H1 (cell line): ENCODE measurements around the gene LMX1B. TPM values are rescaled to one million over a fixed set of nuclear protein-coding genes. Genes with fewer than 3 reads are reported as not detected.

Experiments used
- CTCF ChIA-PET: fragments of 300-600 bp; sonication (Branson Sonifier 250); formaldehyde crosslinking; loops from one replicate; lab custom pipeline; 2021; ENCODE audit not compliant: partially characterized antibody; lab: Charles Lee
- POLR2A ChIA-PET: fragments of 300-600 bp; sonication (Branson Sonifier 250); formaldehyde crosslinking; loops from one replicate; lab custom pipeline; 2021; ENCODE audit warnings: inconsistent platforms; ENCODE audit not compliant: partially characterized antibody; lab: Charles Lee
- DNase-seq, 2 experiments: peaks; one replicate each; pipeline versions ENCODE4 v3.0.0 to v3.0.0-alpha.2; 2010 to 2022; ENCODE audit warnings: low spot score in 2 of 2, low read depth in 1 of 2, mixed read lengths in 1 of 2
- FAIRE-seq: peaks from 2 replicates; lab custom pipeline; 2011; peaks lifted over from hg19 to GRCh38; lab: Jason Lieb, UNC
- H2AFZ ChIP-seq: 2 replicates; pipeline ENCODE4 v1.8.1; 2012; ENCODE audit warnings: low read length, inconsistent platforms
- H2AK5ac ChIP-seq: 2 replicates; pipeline ENCODE4 v1.6.1; 2013; ENCODE audit warnings: low read depth, low read length
- H2BK120ac ChIP-seq: replicated peaks from 2 replicates; pipeline ENCODE3; 2013; ENCODE audit warnings: low read depth, low read length, inconsistent platforms
- H2BK12ac ChIP-seq: 2 replicates; pipeline ENCODE4 v1.6.1; 2013; ENCODE audit warnings: low read depth, low read length
- H2BK15ac ChIP-seq: 2 replicates; pipeline ENCODE4 v1.6.1; 2013; ENCODE audit warnings: low read length
- H2BK20ac ChIP-seq: 2 replicates; pipeline ENCODE4 v1.6.1; 2013; ENCODE audit warnings: low read length
- H2BK5ac ChIP-seq: 2 replicates; pipeline ENCODE4 v1.6.1; 2013; ENCODE audit warnings: low read depth, low read length
- H3K14ac ChIP-seq: 2 replicates; pipeline ENCODE4 v1.6.1; 2013; ENCODE audit warnings: inconsistent platforms; ENCODE audit not compliant: insufficient read length
- H3K18ac ChIP-seq: 2 replicates; pipeline ENCODE4 v1.6.1; 2013; ENCODE audit warnings: low read length; ENCODE audit errors: extremely low read depth
- H3K23ac ChIP-seq: 2 replicates; pipeline ENCODE4 v1.6.1; 2013; ENCODE audit warnings: inconsistent platforms; ENCODE audit not compliant: insufficient read length
- H3K23me2 ChIP-seq: 2 replicates; pipeline ENCODE4 v1.6.1; 2013; ENCODE audit warnings: low read depth, low read length
- H3K27ac ChIP-seq: 2 replicates; pipeline ENCODE4 v1.6.1; 2011; ENCODE audit warnings: low read depth, low read length, inconsistent platforms
- H3K27me3 ChIP-seq, 4 experiments: replicated peaks in 1 of 4; 1 replicate in 1 of 4; 2 replicates in 3 of 4; pipeline versions ENCODE4 v1.6.1 to v1.8.1; 2011 to 2013; ENCODE audit warnings: low read length in 3 of 4, mild to moderate bottlenecking in 3 of 4, inconsistent platforms in 2 of 4, mixed read lengths in 2 of 4, moderate library complexity in 1 of 4; ENCODE audit not compliant: control insufficient read depth in 3 of 4, insufficient read depth in 3 of 4; ENCODE audit errors: extremely low read depth in 1 of 4
- H3K36me3 ChIP-seq, 4 experiments: 2 replicates each; pipeline versions ENCODE4 v1.6.1 to v1.8.1; 2011 to 2013; ENCODE audit warnings: mild to moderate bottlenecking in 4 of 4, low read length in 3 of 4, moderate library complexity in 2 of 4, control low read depth in 1 of 4, inconsistent platforms in 1 of 4; ENCODE audit not compliant: insufficient read depth in 4 of 4, control insufficient read depth in 2 of 4
- H3K4ac ChIP-seq: replicated peaks from 2 replicates; pipeline ENCODE3; 2013; ENCODE audit warnings: low read length, low read depth, mixed read lengths, inconsistent platforms; ENCODE audit not compliant: insufficient read length
- H3K4me1 ChIP-seq, 4 experiments: replicated peaks in 1 of 4; 1 replicate in 1 of 4; 2 replicates in 3 of 4; pipeline versions ENCODE4 v1.6.1 to v1.8.1; 2011 to 2013; ENCODE audit warnings: low read length in 3 of 4, inconsistent platforms in 2 of 4, mixed read lengths in 1 of 4; ENCODE audit not compliant: insufficient read depth in 4 of 4, control insufficient read depth in 3 of 4
- H3K4me2 ChIP-seq, 2 experiments: 2 replicates each; pipeline versions ENCODE4 v1.6.1 to v1.8.1; 2011 to 2013; ENCODE audit warnings: low read depth in 2 of 2, low read length in 2 of 2, control low read depth in 1 of 2, inconsistent platforms in 1 of 2, mild to moderate bottlenecking in 1 of 2; ENCODE audit not compliant: insufficient read depth in 1 of 2
- H3K4me3 ChIP-seq, 4 experiments: fragments of 200-600, 300-600 bp in 1 of 4; sonication (generic), shearing (Covaris generic), sonication (Bioruptor Twin) in 1 of 4; 2 replicates each; pipeline versions ENCODE4 v1.5.1 to v1.8.1; 2011 to 2016; ENCODE audit warnings: low read length in 4 of 4, low read depth in 3 of 4, control low read depth in 2 of 4, inconsistent platforms in 2 of 4, mild to moderate bottlenecking in 2 of 4, mixed read lengths in 1 of 4, moderate library complexity in 1 of 4; ENCODE audit not compliant: insufficient read depth in 2 of 4; ENCODE audit errors: extremely low read depth in 1 of 4
- H3K56ac ChIP-seq: replicated peaks from 2 replicates; pipeline ENCODE3; 2013; ENCODE audit warnings: low read depth, mild to moderate bottlenecking, mixed read lengths, low read length, inconsistent platforms; ENCODE audit not compliant: insufficient read length
- H3K79me1 ChIP-seq: 2 replicates; pipeline ENCODE4 v1.6.1; 2013; ENCODE audit warnings: low read depth, low read length, control low read depth
- H3K79me2 ChIP-seq, 2 experiments: 2 replicates each; pipeline versions ENCODE4 v1.6.1 to v1.8.1; 2012 to 2013; ENCODE audit warnings: low read length in 2 of 2, mild to moderate bottlenecking in 2 of 2, inconsistent platforms in 1 of 2; ENCODE audit not compliant: insufficient read depth in 2 of 2, control insufficient read depth in 1 of 2
- H3K9ac ChIP-seq, 4 experiments: replicated peaks in 1 of 4; 1 replicate in 1 of 4; 2 replicates in 3 of 4; pipeline versions ENCODE4 v1.6.1 to v1.8.1; 2011 to 2013; ENCODE audit warnings: low read depth in 3 of 4, low read length in 3 of 4, control low read depth in 2 of 4, mild to moderate bottlenecking in 2 of 4, moderate library complexity in 2 of 4, inconsistent platforms in 1 of 4; ENCODE audit errors: extremely low read depth in 1 of 4
- H3K9me3 ChIP-seq, 2 experiments: 2 replicates each; pipeline versions ENCODE4 v1.6.1 to v1.8.1; 2012 to 2013; ENCODE audit warnings: mild to moderate bottlenecking in 2 of 2, moderate library complexity in 2 of 2, control low read depth in 1 of 2, inconsistent platforms in 1 of 2, low read depth in 1 of 2, low read length in 1 of 2, mixed read lengths in 1 of 2; ENCODE audit not compliant: insufficient read depth in 2 of 2
- H4K20me1 ChIP-seq, 2 experiments: replicated peaks in 1 of 2; 2 replicates each; pipeline versions ENCODE3 to v1.8.1; 2011 to 2013; ENCODE audit warnings: inconsistent platforms in 2 of 2, low read length in 2 of 2, mild to moderate bottlenecking in 1 of 2; ENCODE audit not compliant: insufficient read depth in 2 of 2, control insufficient read depth in 1 of 2
- H4K5ac ChIP-seq: 2 replicates; pipeline ENCODE4 v1.6.1; 2013; ENCODE audit warnings: low read length, low read depth, mixed read lengths, inconsistent platforms; ENCODE audit not compliant: insufficient read length
- H4K8ac ChIP-seq: 2 replicates; pipeline ENCODE4 v1.8.0; 2013; ENCODE audit warnings: mild to moderate bottlenecking, moderate library complexity, low read length, inconsistent platforms; ENCODE audit not compliant: insufficient read depth; ENCODE audit errors: extremely low read depth
- H4K91ac ChIP-seq: replicated peaks from 2 replicates; pipeline ENCODE3; 2013; ENCODE audit warnings: low read length, mixed read lengths, inconsistent platforms; ENCODE audit not compliant: insufficient read length
- BCL11A ChIP-seq, 2 experiments: IDR thresholded peaks; one replicate each; pipeline ENCODE4 v1.6.1; 2011; ENCODE audit warnings: low read depth in 2 of 2, low read length in 2 of 2, mild to moderate bottlenecking in 2 of 2
- CHD1 ChIP-seq: IDR thresholded peaks from 2 replicates; pipeline ENCODE4 v1.6.1; 2012; ENCODE audit warnings: low read depth, low read length, improper control_type of control experiment
- EGR1 ChIP-seq: IDR thresholded peaks from 2 replicates; pipeline ENCODE4 v1.6.1; 2011; ENCODE audit warnings: low read depth, low read length, borderline replicate concordance
- GTF2F1 ChIP-seq: IDR thresholded peaks from 2 replicates; pipeline ENCODE4 v1.6.1; 2012; ENCODE audit warnings: low read depth, low read length, improper control_type of control experiment, borderline replicate concordance
- RBBP5 ChIP-seq: IDR thresholded peaks from 2 replicates; pipeline ENCODE4 v1.7.1; 2012; ENCODE audit warnings: low read depth, mild to moderate bottlenecking, inconsistent platforms, low read length, moderate library complexity, borderline replicate concordance
- SIN3A ChIP-seq, 2 experiments: IDR thresholded peaks in 1 of 2; conservative IDR thresholded peaks in 1 of 2; 2 replicates each; pipeline ENCODE4 v1.6.1; 2011 to 2012; ENCODE audit warnings: low read length in 2 of 2, improper control_type of control experiment in 1 of 2, low read depth in 1 of 2, mild to moderate bottlenecking in 1 of 2
- SIX5 ChIP-seq: IDR thresholded peaks from 2 replicates; pipeline ENCODE4 v1.6.1; 2011; ENCODE audit warnings: mild to moderate bottlenecking, low read depth, low read length
- SP2 ChIP-seq: IDR thresholded peaks from 2 replicates; pipeline ENCODE4 v1.6.1; 2012; ENCODE audit warnings: mild to moderate bottlenecking, low read length, inconsistent platforms
- YY1 ChIP-seq: IDR thresholded peaks from 2 replicates; pipeline ENCODE4 v1.6.1; 2011; ENCODE audit warnings: low read depth, mild to moderate bottlenecking, low read length
- WGBS, 2 experiments: shearing (Covaris generic) in 1 of 2; methylation state at CpG; one replicate each; pipeline versions ENCODE4 v1.1.6 to v1.1.7; 2013 to 2015; ENCODE audit warnings: low lambda C conversion rate in 2 of 2, mixed read lengths in 2 of 2, inconsistent platforms in 1 of 2, low coverage in 1 of 2, missing lambda C conversion rate in 1 of 2; ENCODE audit not compliant: insufficient replicate concordance in 2 of 2, insufficient coverage in 1 of 2, insufficient read length in 1 of 2; ENCODE audit errors: extremely low coverage in 1 of 2, missing lambda C conversion rate in 1 of 2; 5-methylcytosine and 5-hydroxymethylcytosine counted together
- polyA plus RNA-seq, 7 experiments: library from polyadenylated mRNA; depleted of rRNA in 3 of 7; stranded (reverse) in 5 of 7; unstranded in 2 of 7; fragments of >200 nt in 5 of 7; fragments of 200-250 nt in 2 of 7; gene quantifications; 1 replicate in 5 of 7; 2 replicates in 1 of 7; 4 replicates in 1 of 7; pipeline versions ENCODE4 v1.2.1 to v1.2.3, GENCODE V29; 2011 to 2013; ENCODE audit warnings: missing spikeins in 2 of 7, mixed read lengths in 2 of 7
- total RNA-seq: library from RNA; stranded (reverse); fragmentation: NEBNext Ultra II Directional; extraction: Animal tissue kit (Norgen Biotek cat#: 25700); gene quantifications from 2 replicates; pipeline ENCODE4 v1.2.1, GENCODE V29; 2021
- TF ChIP-seq, protein P1 (sequence below): IDR thresholded peaks from 2 replicates; pipeline ENCODE4 v1.6.1; 2012; ENCODE audit warnings: low read length, inconsistent platforms
- TF ChIP-seq, protein P2 (sequence below): IDR thresholded peaks from 2 replicates; pipeline ENCODE4 v1.6.1; 2012; ENCODE audit warnings: inconsistent platforms

The LMX1B gene
- total and polyA plus RNA-seq, 2 of the 8 experiments (the other 6 are each of a cell fraction or from before 2014, with no cell fraction given), result 0.09 to 0.37 TPM

DNA sequence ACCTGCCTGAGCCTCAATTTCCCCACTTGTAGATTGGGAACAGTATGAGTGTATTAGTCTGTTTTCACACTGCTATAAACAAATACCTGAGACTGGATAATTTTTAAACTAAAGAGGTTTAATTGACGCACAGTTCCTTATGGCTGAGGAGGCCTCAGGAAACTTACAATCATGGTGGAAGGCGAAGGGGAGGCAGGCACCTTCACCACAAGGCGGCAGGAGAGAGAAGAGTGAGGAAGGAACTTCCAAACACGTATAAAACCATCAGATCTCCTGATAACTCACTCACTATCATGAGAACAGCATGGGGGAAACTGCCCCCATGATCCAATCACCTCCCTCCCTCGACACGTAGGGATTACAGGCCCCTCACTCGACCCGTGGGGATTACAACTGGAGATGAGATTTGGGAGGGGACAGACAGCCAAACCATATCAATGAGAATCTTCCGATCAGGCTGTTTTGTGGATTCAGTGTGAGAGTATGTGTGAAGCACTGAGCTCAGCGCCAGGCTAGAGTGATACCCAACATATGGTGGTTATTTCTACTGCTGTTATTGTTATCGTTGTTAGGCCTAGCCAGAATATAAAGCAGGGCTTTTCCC is 14.6 kb upstream of the LMX1B start:
- Histone ChIP-seq H3K14ac (no peak overlapping the region), H2BK12ac (no peak overlapping the region), H3K4me3 (no peak overlapping the region), H3K4me1 (no peaks in the 10 kb centered on the region), H2BK120ac (no peak overlapping the region), H4K5ac (no peak overlapping the region), H3K27ac (no peak overlapping the region), H2BK20ac (no peak overlapping the region), H3K79me2 (no peaks in the 10 kb centered on the region), H2BK5ac (no peak overlapping the region), H2AK5ac (no peak overlapping the region), H3K9ac (no peak overlapping the region; a peak in 1 of 7 replicates), H3K36me3 (no peaks in the 10 kb centered on the region), H4K8ac (no peak overlapping the region), H3K56ac (no peak overlapping the region), H3K18ac (no peak overlapping the region), H3K4me2 (no peak overlapping the region), H3K79me1 (no peaks in the 10 kb centered on the region), H3K23me2 (no peaks in the 10 kb centered on the region), H3K9me3 (no peaks in the 10 kb centered on the region), H3K4ac (no peak overlapping the region), H2AFZ (no peak overlapping the region), H3K23ac (no peak overlapping the region), H4K91ac (no peak overlapping the region), H3K27me3 (peaks cover 0 to 3% (median 1%) of the 10 kb centered on the region in 4 experiments; a peak in 3 of 7 replicates), H2BK15ac (no peak overlapping the region), H4K20me1 (no peaks in the 10 kb centered on the region)
- ChIA-PET POLR2A (no interaction called here), CTCF (interaction anchor here (0.8 to 3.9 kb wide), 19 partner anchors 8 to 179 kb away, joined by 3 to 43 read pairs (median 4); no protein-coding TSS in a partner anchor)
- DNase-seq (peak in 1 of 2 experiments; percentile 62), FAIRE-seq (no peak)
- whole genome bisulfite sequencing, 2 experiments, result 47% methylated on average over 11 of the region's 11 CpGs; no CpG with 5 or more reads in 1 of the 2 experiments
- TF ChIP-seq CHD1 (no peak), RBBP5 (no peak), YY1 (0 out of 2 replicates have a peak, but pooled peaks have one; percentile 44), BCL11A (IDR thresholded peaks at IDR 0.05; ENCODE audit: low read depth in 2 of 2, low read length in 2 of 2) (no peak), SIX5 (no peak), EGR1 (no peak), SIN3A (conservative IDR thresholded peaks at IDR 0.05 in 1 of 2, IDR thresholded peaks at IDR 0.05 in 1 of 2; ENCODE audit: low read depth in 1 of 2, low read length in 2 of 2) (no peak), GTF2F1 (no peak), SP2 (no peak)
- TF ChIP-seq, protein P1, sequence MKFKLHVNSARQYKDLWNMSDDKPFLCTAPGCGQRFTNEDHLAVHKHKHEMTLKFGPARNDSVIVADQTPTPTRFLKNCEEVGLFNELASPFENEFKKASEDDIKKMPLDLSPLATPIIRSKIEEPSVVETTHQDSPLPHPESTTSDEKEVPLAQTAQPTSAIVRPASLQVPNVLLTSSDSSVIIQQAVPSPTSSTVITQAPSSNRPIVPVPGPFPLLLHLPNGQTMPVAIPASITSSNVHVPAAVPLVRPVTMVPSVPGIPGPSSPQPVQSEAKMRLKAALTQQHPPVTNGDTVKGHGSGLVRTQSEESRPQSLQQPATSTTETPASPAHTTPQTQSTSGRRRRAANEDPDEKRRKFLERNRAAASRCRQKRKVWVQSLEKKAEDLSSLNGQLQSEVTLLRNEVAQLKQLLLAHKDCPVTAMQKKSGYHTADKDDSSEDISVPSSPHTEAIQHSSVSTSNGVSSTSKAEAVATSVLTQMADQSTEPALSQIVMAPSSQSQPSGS, result no peak
- TF ChIP-seq, protein P2, sequence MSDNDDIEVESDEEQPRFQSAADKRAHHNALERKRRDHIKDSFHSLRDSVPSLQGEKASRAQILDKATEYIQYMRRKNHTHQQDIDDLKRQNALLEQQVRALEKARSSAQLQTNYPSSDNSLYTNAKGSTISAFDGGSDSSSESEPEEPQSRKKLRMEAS, result no peak
